GM10266 (cell line): ENCODE data around the gene LZTS3.

Experiments
- DNase-seq: peaks from one replicate; pipeline ENCODE4 v3.0.0; 2012; ENCODE audit errors: extremely low spot score
- CTCF ChIP-seq: IDR thresholded peaks from 2 replicates; pipeline ENCODE4 v1.5.1; 2012; ENCODE audit warnings: mild to moderate bottlenecking, low read depth; ENCODE audit not compliant: control insufficient read depth, insufficient read depth; ENCODE audit errors: missing control alignments

Gene LZTS3

GRCh38 chr20:3199206-3199605 lies 25.9 kb upstream of the LZTS3 start:
- no peak for DNase-seq
- TF ChIP-seq CTCF = no peak

DNA sequence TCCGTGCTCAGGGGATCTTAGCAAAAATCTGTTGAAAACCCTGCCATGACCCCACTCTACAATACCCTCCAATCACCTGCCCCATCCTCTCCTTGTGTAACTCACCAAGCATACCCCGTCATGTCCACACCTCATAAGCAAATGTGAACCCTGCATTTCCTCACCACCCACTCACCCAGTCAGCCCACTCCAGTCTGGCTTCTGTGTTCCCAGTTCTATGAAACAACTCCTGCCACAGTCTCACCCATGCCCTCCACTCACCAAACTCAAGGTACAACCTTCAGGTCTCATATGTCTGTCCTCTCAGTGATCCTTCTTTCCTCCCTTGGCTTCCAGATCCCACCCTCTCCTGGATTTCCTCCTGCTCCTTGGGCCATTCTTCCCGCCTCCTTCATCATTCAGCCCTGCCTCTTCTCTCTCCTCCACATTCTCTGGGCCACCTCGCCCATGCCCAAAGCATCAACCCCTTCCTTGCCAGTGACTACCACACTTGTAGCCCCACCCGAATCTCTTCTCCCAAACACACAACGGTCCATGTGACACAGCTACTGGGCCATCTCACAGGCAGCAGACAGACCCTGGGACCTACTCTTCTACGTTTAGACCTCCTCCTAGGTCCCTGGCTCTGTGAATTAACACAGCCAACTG lies 22.4 kb upstream of the LZTS3 start:
- TF ChIP-seq CTCF = no peak
- no peak for DNase-seq

DNA sequence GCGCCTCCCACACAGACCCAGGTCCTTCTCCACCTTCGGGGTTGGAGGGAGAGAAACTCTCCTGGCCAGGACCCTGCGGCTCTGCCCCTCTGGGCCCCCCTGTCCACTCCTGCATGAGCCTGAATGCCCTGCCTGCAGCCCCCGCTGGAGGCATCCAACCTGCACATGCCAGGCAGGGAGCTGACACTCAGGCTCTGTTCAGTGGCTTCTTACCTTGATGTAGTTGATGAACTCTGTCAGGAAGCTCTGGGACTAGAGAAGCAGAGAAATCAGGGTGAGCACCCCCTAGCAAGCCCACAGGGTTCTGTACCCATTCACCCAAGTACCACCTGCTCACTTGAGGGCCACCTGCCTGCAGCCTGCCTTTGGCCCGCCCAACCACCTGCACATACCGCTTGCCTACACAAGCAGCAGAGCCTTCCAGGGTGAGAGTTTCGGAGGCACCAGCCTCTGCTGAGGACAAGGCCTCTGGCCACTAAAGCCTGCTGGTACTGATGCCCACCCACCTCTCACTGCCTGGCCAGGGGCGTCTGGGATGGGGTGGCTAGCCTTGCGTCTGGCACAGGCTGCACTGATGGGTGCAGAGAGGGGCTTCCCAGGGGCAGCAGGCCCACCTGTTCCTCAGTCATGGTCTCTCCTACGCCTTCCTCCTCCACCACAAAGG lies 21.4 kb upstream of the LZTS3 start:
- TF ChIP-seq CTCF = no peak
- no peak for DNase-seq

DNA sequence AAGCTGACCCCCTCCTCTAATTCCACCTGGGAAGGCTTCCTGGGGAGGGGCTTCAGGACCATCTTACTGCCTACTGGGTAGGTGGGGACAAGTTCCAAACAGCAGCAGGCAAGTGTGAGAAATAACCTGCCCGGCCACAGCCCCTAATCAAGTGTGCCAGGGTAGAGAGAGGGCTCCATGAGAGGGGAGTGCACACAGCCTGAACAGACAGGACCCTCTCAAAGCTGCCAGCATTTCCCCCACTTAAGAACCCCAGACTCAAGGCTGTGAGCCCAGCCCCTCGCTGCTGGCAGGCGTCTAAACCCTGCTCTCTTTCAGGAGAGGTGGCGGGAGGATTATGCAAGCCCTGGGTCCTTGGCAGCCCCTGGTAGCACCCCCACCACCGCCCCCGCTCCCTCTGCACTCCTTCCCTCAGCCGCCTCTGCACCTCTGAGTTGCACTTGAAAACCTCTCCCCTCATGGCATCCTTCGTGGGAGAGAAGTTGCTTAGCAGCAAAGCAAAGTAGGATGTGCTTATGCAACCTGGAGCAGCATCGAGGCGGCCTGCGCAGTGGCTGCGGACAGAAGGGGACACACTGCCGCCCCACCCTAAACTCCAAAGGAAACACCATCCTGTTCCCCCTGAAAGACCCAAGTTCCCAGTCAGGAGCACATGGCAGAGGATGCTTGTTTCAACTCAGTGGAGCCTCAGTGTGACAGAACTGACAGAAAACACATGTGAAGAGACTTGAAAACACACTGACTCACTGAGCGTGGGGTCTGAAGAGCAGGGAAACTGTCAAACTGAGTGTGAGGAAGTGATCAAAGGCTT lies 20.7 kb upstream of the LZTS3 start:
- no peak for DNase-seq
- no peak for TF ChIP-seq CTCF

DNA sequence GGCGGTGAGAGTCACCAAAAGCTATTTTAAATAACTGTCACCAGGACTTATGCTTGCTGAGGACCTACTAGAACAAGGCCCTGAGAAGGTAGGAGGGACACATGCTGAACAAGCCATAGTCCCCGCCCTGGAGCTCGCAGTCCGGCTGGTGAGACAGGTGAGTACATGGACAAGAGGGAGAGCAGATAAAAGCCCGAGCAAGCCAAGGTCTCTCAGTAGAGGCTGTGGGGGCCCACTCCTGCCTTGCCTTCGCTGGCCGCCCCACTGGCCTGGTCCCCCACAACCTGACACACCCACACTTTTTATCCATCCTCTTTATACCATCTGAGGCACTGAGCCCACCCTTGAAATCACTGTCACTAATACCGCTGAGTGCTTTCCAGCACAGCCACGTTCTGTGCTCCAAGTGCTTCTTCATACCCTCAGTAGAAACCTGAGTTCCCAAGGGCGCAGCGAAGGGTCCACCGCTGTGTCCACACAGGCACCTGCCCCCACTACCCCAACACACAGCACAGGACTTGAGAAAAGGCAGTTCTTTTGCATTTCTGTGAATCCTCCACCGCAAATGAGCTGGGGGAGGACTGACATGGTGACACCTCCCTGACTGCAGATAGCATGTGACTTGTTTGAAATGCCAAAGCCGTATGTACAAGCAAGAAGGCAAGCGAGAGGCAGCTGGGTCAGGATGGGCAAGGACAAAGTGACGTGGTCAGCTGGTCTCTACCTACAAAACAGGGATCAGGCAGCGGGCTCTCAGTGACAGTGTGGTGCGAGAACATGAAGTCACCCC lies 19.1 kb upstream of the LZTS3 start:
- TF ChIP-seq CTCF = no peak
- no peak for DNase-seq

DNA sequence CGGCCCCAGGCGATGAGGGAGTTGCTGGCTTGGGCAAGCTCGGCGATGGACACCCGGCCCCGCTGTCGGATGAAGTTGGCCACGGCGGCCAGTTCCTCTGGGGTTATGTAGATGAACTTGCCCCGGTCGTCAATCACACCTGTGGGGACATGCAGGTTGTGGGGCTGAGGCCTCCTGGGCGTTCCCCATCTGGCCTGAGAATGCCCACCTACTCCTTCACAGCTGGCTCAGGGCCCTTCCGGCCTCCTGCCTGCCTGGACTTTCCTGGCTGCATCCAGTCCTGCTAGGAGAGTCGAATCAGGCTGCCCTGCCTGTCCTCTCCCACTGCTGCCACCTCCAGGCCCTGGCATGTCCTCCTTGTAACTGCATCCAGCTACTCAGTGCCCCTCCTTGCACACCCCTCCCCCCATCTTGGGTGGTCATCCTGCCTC lies 17.3 kb upstream of the LZTS3 start:
- TF ChIP-seq CTCF = no peak
- DNase-seq = no peak
